GM19395 (cell line): ENCODE data around the gene TSR3.
"Not testable (repeated sequence)": the region's sequence is repeated elsewhere in the genome, so short reads cannot be mapped to it uniquely, and the experiment has no call there.

Experiments used
- ATAC-seq: cut with Tn5 transposase; IDR thresholded peaks from one replicate; pipeline ENCODE4 v1.9.1; 2021; ENCODE audit warnings: mild to moderate bottlenecking, moderate library complexity; ENCODE audit not compliant: unreplicated experiment

Gene TSR3

GRCh38 chr16:1338855-1339675 is 12.6 kb downstream of the TSR3 start:
- ATAC-seq, result no peak

- ATAC-seq, result no peak
Measured at GRCh38 chr16:1338119-1338730, 13.5 kb downstream of the TSR3 start.

GRCh38 chr16:1337486-1337885 is 14.2 kb downstream of the TSR3 start:
- no peak for ATAC-seq

GRCh38 chr16:1336619-1337018 is 15.1 kb downstream of the TSR3 start:
- no peak for ATAC-seq

DNA sequence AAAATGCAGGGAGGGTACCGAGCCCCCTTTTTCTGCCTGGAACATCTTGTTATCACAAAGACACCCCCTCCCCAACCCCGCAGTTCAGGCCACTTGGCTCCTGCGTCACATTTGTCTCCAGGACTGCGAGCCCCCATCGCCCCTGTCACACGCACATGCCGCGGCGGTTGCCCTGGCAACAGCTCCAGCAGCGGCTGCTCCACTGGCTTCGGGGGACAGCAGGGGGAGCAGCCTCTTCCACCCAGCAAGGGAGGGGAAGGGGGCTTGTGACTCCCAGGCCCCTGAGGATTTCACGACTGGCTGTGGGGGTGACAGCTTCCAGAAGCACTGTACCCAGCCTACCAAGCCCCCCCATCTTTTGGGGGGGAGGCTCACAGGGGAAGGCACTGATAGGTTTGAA is 15.7 kb downstream of the TSR3 start:
- ATAC-seq, result no peak

DNA sequence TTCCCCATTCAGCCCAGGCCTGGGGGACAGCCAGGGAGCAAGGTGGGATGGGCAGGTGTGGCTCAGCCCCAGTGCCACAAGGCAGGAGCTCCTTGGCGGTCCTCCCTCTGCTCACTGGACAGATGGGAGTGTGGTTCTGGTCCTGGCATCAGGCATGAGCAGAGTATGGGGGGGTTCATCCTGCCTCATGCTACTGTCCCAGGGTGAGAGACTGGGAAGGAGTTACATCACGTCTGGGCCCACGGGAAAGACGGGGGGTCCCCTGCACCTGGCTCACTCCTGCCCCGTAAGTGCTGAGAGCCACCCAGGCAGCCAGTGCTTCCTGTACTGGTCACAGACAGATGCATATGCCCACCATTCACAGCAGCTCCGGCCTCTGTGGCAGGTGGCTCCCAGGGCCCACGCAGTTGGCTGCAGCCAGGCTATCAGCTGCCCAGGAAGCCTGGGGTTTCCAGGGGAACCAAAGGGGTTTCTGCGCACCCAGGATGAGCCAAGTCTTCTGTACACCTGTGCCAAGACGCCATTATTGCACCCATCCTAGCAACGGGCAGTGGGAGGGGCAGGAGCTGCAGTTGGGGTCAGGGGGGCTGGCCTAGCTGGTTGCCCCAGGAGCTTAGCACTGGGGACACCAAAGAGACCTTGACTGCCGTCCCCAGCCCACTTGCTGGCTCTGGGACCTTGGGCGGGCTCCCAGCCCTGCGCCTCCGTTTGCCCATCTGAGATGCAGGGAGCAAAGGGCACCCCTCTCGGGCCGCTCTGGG is 16.3 kb downstream of the TSR3 start:
- ATAC-seq, result no peak

DNA sequence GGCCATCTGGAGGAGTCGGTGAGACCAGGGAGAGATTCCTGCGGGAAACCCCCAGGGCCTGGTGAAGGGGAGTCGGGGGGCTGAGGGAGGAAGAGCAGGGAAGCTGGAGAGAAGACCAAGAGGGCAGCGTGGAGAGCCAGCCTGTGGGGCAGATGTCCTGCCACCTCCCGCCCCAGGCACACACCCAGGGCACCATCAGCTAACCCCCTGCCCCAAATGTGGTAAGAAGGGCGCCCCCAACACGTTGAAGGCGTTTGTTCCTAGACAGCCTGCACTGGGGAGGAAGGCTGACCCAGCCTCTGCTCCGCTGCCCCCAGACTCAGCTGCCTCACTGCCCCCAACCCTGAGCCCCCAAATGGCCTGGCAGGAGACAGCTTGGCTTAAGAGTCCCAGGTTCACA is 16.9 kb downstream of the TSR3 start:
- no peak for ATAC-seq

DNA sequence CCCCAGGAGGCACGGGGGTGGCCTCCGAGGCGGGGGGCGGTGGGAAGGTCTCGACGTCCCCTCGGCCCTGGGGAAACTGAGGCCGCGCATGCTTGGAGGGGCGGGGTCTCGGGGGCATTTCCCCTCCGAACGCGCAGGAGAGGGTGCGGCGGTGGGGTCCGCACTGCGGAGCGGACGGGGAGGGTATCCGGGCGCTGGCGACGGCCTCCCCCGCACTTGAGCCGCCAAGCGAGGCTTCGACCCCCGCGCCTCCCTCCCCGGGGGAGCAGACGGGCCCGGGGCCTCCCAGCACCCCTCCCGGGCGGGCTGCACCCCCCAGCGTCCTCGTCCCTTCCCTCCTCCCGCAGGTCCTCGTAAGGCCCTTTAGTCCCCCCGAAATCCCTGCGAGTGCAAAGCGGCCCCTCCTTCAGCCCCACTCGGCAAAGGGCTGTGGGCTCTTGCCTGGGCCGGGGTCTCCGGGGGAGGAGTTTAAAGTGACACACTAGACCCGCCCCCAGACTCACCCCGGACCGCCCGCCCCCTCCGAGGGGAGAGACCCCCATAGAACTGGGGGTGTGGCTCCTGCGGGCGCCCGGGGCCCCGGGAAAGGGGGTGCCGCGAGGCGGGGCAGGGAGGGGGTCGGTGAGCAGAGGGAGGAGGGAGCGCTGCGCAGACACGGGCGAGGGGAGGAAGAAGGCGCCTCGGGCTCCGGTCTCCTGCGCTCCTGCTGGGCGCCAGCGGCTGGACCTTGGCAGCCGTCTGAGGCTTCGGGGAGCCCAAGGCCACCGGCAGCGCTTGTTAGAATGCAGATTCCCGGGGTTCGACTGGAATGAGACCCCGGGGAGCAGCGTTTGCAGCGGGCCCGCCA is 17.6 kb downstream of the TSR3 start:
- no peak for ATAC-seq

GRCh38 chr16:1333149-1333812 is 18.4 kb downstream of the TSR3 start, which contains the start of gene BAIAP3:
Gene BAIAP3 (plus strand): TSS chr16:1333645. CDS start chr16:1338550, 4,905 bp downstream.
- no peak for ATAC-seq

DNA sequence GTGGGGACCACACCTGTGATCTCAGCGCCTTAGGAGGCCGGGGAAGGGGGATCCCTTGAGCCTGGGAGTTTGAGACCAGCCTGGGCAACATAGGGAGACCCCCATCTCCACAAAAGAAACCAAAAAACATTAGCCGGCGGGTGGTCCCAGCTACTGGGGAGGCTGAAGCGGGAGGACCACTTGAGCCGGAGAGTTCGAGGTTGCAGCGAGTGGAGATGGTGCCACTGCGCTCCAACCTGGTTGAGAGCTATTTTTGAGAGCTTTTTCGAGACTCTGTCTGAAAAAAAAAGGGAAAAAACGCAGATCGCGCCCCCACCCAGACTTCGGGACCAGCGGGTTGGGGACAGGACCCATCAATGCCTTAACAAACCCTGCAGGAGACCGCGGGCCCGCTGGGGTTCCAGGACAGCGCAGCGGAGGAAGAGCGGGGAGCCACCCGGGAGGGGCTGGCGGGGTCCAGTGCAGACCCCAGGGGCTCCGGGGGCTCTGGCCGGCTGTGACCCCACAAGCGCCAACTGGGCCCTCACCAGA is 19.0 kb downstream of the TSR3 start:
- ATAC-seq, result no peak

GRCh38 chr16:1331712-1332617 is 19.7 kb downstream of the TSR3 start:
- ATAC-seq, result peak; percentile 52

DNA sequence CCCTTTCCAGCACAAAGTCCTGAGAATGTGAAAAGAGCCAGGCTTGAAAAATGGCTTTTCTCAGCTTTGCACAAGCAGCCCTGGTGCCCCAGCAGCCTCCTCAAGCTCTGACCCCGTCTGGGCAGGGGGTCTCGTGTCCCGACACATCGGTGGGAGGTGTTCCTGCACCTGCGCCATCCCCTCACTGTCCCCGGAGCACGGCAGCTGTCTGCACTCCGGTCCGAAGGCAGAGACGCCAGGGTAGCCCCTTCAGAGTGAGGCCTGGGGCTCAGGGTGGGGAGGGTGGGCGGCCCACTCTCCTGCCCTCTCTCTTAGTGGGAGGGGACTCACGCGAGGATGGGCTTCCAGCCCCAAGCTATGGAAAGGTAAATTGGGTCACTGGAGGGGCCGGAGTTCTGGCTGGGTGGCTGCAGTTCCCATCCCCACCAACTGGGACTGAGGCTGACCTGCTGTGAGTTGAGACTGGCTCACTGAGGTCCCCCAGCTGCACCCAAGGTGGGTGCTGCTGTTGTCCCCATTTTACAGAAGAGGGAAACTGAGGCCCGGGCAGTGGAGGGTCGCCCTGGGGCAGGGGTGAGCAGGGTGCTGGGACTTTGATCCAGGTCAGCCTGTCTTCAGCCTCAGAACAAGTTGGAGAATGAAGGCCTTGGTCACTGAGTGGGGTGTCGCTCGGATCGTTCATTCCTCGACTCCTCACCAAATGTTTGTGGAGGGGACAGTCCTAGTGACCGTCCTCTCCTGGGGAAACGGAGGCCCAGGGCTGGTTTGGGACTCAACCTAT is 20.6 kb downstream of the TSR3 start:
- peak; percentile 16 for ATAC-seq

- no peak for ATAC-seq
Measured at GRCh38 chr16:1330260-1330914, 21.3 kb downstream of the TSR3 start.

DNA sequence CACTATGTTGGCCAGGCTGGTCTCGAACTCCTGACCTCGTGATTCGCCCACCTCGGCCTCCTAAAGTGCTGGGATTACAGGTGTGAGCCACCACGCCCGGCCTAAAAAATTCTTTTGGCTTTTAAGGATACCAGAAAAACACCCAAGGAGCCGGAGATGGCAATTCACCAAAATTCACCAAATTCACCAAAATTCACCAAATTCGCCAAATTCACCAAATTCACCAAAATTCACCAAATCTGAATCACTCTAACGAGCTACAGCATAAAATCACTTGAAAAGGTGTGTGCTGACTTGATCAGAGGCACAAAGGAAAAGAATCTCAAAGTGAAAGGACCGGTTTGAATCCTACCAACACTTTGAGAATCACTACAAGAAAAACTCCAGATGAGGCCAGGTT is 22.7 kb downstream of the TSR3 start:
- ATAC-seq, result not testable (repeated sequence)

DNA sequence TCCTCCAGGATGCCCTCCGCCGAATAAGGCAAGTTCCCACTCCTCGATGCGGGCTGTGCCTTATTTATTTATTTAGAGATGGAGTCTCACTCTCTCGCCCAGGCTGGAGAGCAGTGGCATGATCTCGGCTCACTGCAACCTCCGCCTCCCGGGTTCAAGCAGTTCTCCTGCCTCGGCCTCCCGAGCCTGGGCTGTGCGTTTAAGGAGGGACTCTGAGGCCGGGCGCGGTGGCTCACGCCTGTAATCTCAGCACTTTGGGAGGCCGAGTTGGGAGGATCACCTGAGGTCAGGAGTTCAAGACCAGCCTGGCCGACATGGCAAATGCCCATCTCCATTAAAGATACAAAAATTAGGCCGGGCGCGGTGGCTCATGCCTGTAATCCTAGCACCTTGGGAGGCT is 23.5 kb downstream of the TSR3 start:
- ATAC-seq, result not testable (repeated sequence)

DNA sequence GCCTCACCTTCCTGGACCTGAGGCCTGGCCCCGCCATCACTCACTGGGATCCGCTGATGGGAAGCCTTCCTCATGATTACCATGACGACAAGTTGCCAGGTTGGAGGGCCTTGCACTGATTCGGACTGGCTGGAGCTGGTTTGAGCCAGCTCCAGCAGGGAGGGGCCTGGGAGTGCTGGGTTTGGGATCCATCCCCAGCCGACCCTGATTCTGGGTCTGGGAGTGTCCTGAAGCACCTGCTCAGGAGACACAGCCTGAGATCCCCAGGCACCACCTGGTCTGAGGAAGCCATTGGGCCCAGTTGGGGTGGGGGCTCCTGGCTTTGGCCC is 24.1 kb downstream of the TSR3 start:
- ATAC-seq, result no peak

DNA sequence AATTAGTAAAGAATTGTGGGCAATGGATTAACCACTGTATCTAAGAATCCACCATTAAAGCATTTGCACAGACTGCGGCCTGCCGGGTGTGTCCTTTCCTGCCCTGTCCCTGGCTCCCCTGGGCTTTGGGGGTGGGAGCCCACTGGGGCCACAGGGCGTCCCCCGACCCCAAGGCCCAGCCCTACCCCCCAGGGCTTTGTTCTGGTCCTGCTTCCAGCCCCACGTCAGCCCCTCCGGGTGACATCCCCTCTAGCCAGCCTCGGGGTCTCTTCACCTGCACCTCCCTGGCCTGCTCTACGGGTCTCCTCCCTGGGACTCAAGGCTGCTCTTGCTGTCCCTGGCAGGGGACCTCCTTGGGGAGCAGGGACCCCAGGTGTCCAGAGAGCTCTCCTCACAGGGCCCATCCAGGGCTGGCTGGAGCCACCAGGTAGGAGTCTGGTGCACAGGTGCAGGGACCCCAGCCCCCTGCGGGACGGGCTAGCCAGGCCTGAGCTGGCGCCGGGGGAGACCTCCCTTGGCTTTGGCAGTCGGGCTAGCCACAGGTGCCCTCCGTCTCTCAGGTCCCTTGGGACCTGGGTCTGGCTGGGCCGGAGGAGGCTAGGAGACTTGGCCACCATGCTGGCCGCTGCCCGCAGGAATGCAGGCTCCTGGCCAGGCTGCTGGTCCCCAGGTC is 24.6 kb downstream of the TSR3 start:
- no peak for ATAC-seq
